Liver (tissue), 9 donors: ENCODE measurements around the gene TLCD5. TPM values are rescaled to one million over a fixed set of nuclear protein-coding genes. Genes with fewer than 3 reads are reported as not detected.

Experiments used
- DNase-seq: peaks from one replicate; pipeline ENCODE4 v3.0.0-alpha.2; 2017; ENCODE audit warnings: low spot score
- H3K27ac ChIP-seq, 2 donors: one replicate each; pipeline ENCODE4 v1.7.0; 2013; ENCODE audit warnings: inconsistent platforms in 2 of 2, low read length in 2 of 2, control low read depth in 1 of 2, low read depth in 1 of 2, mild to moderate bottlenecking in 1 of 2
- H3K27me3 ChIP-seq, 4 donors: one replicate each; pipeline versions ENCODE4 v1.6.1 to v1.7.0; 2013; ENCODE audit warnings: low read length in 3 of 4, inconsistent platforms in 1 of 4, mild to moderate bottlenecking in 1 of 4, moderate library complexity in 1 of 4; ENCODE audit not compliant: control insufficient read depth in 4 of 4, insufficient read depth in 4 of 4
- H3K36me3 ChIP-seq, 4 donors: one replicate each; pipeline versions ENCODE4 v1.6.1 to v1.7.0; 2013; ENCODE audit warnings: low read length in 3 of 4, mild to moderate bottlenecking in 3 of 4, low read depth in 1 of 4, moderate library complexity in 1 of 4; ENCODE audit not compliant: control insufficient read depth in 4 of 4, insufficient read depth in 3 of 4
- H3K4me1 ChIP-seq, 4 donors: one replicate each; pipeline versions ENCODE4 v1.6.1 to v1.7.0; 2013; ENCODE audit warnings: low read length in 3 of 4, mild to moderate bottlenecking in 3 of 4, moderate library complexity in 1 of 4; ENCODE audit not compliant: control insufficient read depth in 4 of 4, insufficient read depth in 4 of 4
- H3K4me3 ChIP-seq, 3 donors: one replicate each; pipeline versions ENCODE4 v1.6.1 to v1.7.0; 2013; ENCODE audit warnings: low read length in 3 of 3, control low read depth in 1 of 3, low read depth in 1 of 3, mild to moderate bottlenecking in 1 of 3
- H3K9ac ChIP-seq, 2 donors: one replicate each; pipeline ENCODE4 v1.7.0; 2013; ENCODE audit warnings: low read length in 2 of 2, mild to moderate bottlenecking in 2 of 2, moderate library complexity in 2 of 2, control low read depth in 1 of 2, low read depth in 1 of 2
- H3K9me3 ChIP-seq, 4 donors: one replicate each; pipeline versions ENCODE4 v1.6.1 to v1.7.0; 2013; ENCODE audit warnings: low read length in 3 of 4; ENCODE audit not compliant: control insufficient read depth in 4 of 4
- ATF3 ChIP-seq: IDR thresholded peaks from 2 replicates; pipeline ENCODE4 v1.6.1; 2016; ENCODE audit warnings: antibody characterized with exemption
- CTCF ChIP-seq: fragments of 150-350 bp; IDR thresholded peaks from 2 replicates; pipeline ENCODE4 v1.5.1; 2017; ENCODE audit warnings: improper control_type of control experiment, low read depth, low read length; ENCODE audit not compliant: missing input control
- EGR1 ChIP-seq, 2 donors: IDR thresholded peaks; 2 replicates each; pipeline ENCODE4 v1.6.1; 2016 to 2018; ENCODE audit warnings: antibody characterized with exemption in 2 of 2, low read depth in 2 of 2
- FOXA2 ChIP-seq: IDR thresholded peaks from 2 replicates; pipeline ENCODE4 v1.6.1; 2016; ENCODE audit warnings: antibody characterized with exemption
- GABPA ChIP-seq, 2 donors: IDR thresholded peaks in 1 of 2; conservative IDR thresholded peaks in 1 of 2; 2 replicates each; pipeline ENCODE4 v1.6.1; 2016; ENCODE audit warnings: antibody characterized with exemption in 2 of 2, mild to moderate bottlenecking in 1 of 2, moderate library complexity in 1 of 2
- HNF4A ChIP-seq, 2 donors: conservative IDR thresholded peaks; 2 replicates each; pipeline ENCODE4 v1.6.1; 2016; ENCODE audit warnings: antibody characterized with exemption in 2 of 2, mild to moderate bottlenecking in 2 of 2
- JUND ChIP-seq, 2 donors: IDR thresholded peaks; 2 replicates each; pipeline ENCODE4 v1.6.1; 2016; ENCODE audit warnings: antibody characterized with exemption in 2 of 2
- MAX ChIP-seq: IDR thresholded peaks from 2 replicates; pipeline ENCODE4 v1.6.1; 2016; ENCODE audit warnings: antibody characterized with exemption
- NR2F2 ChIP-seq: IDR thresholded peaks from 2 replicates; pipeline ENCODE4 v1.6.1; 2016; ENCODE audit warnings: antibody characterized with exemption
- RAD21 ChIP-seq, 2 donors: IDR thresholded peaks; 2 replicates each; pipeline ENCODE4 v1.6.1; 2016; ENCODE audit warnings: antibody characterized with exemption in 2 of 2, mild to moderate bottlenecking in 2 of 2
- REST ChIP-seq: IDR thresholded peaks from 2 replicates; pipeline ENCODE4 v1.6.1; 2016; ENCODE audit warnings: antibody characterized with exemption, mild to moderate bottlenecking
- RXRA ChIP-seq, 2 donors: IDR thresholded peaks; 2 replicates each; pipeline ENCODE4 v1.6.1; 2017 to 2018; ENCODE audit warnings: antibody characterized with exemption in 2 of 2, mild to moderate bottlenecking in 1 of 2
- SP1 ChIP-seq: IDR thresholded peaks from 2 replicates; pipeline ENCODE4 v1.6.1; 2018; ENCODE audit warnings: antibody characterized with exemption, mild to moderate bottlenecking
- TAF1 ChIP-seq: conservative IDR thresholded peaks from 2 replicates; pipeline ENCODE4 v1.6.1; 2016; ENCODE audit warnings: antibody characterized with exemption, mild to moderate bottlenecking
- YY1 ChIP-seq: IDR thresholded peaks from 2 replicates; pipeline ENCODE4 v1.6.1; 2016; ENCODE audit warnings: antibody characterized with exemption, mild to moderate bottlenecking
- ZBTB33 ChIP-seq: IDR thresholded peaks from 2 replicates; pipeline ENCODE4 v1.6.1; 2016; ENCODE audit warnings: antibody characterized with exemption
- WGBS: extraction: QIAGEN DNeasy Blood & Tissue Kit; methylation state at CpG from one replicate; pipeline ENCODE4 v1.1.7; 2013; 5-methylcytosine and 5-hydroxymethylcytosine counted together
- polyA plus RNA-seq, 2 donors: library from polyadenylated mRNA; stranded (reverse) in 1 of 2; unstranded in 1 of 2; fragments of 200-250 nt in 1 of 2; fragments of >200 nt in 1 of 2; fragmentation: Nextera tagmentation in 1 of 2; extraction: Ambion mirVana in 1 of 2; gene quantifications; one replicate each; pipeline versions ENCODE4 v1.2.1 to v1.2.3, GENCODE V29; 2013 to 2015
- total RNA-seq, 2 donors: library from RNA; depleted of rRNA; stranded (reverse); fragments of >200 nt; gene quantifications; one replicate each; pipeline ENCODE4 v1.2.3, GENCODE V29; 2014
- donor health status: healthy.
- donor health status: healthy.
- donor health status: healthy.
- donor health status: healthy.
- donor health status: healthy.

The TLCD5 gene
- total and polyA plus RNA-seq, 4 donors: 0.31 to 1.2 (median 0.68) TPM

GRCh38 chr11:120295099-120295498 is 30.0 kb upstream of the TLCD5 start:
- H3K27me3 ChIP-seq: no peaks in the 10 kb centered on the region
- WGBS: 70% methylated on average over 4 of the region's 4 CpGs
- H3K4me3 ChIP-seq: no peak overlapping the region

GRCh38 chr11:120296554-120296953 is 28.5 kb upstream of the TLCD5 start:
- H3K9ac ChIP-seq: no peak overlapping the region
- no peaks in the 10 kb centered on the region for H3K9me3 ChIP-seq
- no peaks in the 10 kb centered on the region for H3K36me3 ChIP-seq
- TF ChIP-seq FOXA2: no peak
- no peak for TF ChIP-seq ATF3
- no peak for TF ChIP-seq HNF4A (conservative IDR thresholded peaks at IDR 0.05)
- no peak for TF ChIP-seq NR2F2
- no peak for DNase-seq
- no peak overlapping the region for H3K27ac ChIP-seq
- WGBS: 91% methylated on average over 5 of the region's 5 CpGs
- no peak overlapping the region for H3K4me3 ChIP-seq
- no peaks in the 10 kb centered on the region for H3K4me1 ChIP-seq
- no peaks in the 10 kb centered on the region for H3K27me3 ChIP-seq

More at GRCh38 chr11:120295099-120295498, 30.0 kb upstream of the TLCD5 start:
- H3K9me3 ChIP-seq: no peaks in the 10 kb centered on the region
- no peak overlapping the region for H3K9ac ChIP-seq
- no peaks in the 10 kb centered on the region for H3K36me3 ChIP-seq
- no peak for DNase-seq
- no peak overlapping the region for H3K27ac ChIP-seq
- TF ChIP-seq SP1 (no peak), YY1 (no peak), RAD21 (IDR thresholded peaks at IDR 0.05) (no peak), TAF1 (no peak), ATF3 (no peak), ZBTB33 (no peak)
- H3K4me1 ChIP-seq: no peaks in the 10 kb centered on the region

- Histone ChIP-seq H3K27me3 (no peaks in the 10 kb centered on the region), H3K9me3 (no peaks in the 10 kb centered on the region), H3K9ac (no peak overlapping the region), H3K4me1 (peaks cover 0 to 4% (median 2%) of the 10 kb centered on the region in 4 donors), H3K4me3 (no peak overlapping the region), H3K27ac (no peak overlapping the region), H3K36me3 (no peaks in the 10 kb centered on the region)
- TF ChIP-seq MAX (no peak), RXRA (IDR thresholded peaks at IDR 0.05) (no peak), FOXA2 (no peak), REST (no peak), NR2F2 (no peak), HNF4A (conservative IDR thresholded peaks at IDR 0.05) (no peak), ZBTB33 (no peak), ATF3 (no peak), GABPA (IDR thresholded peaks at IDR 0.05 in 1 of 2, conservative IDR thresholded peaks at IDR 0.05 in 1 of 2) (no peak), CTCF (no peak), EGR1 (IDR thresholded peaks at IDR 0.05; ENCODE audit: low read depth in 2 of 2) (no peak), JUND (IDR thresholded peaks at IDR 0.05) (no peak), SP1 (no peak)
- DNase-seq: no peak
- WGBS: 82% methylated on average over 5 of the region's 5 CpGs
Observed at GRCh38 chr11:120298461-120298860, 26.6 kb upstream of the TLCD5 start.
